Panc1 (cell line): ENCODE measurements around the gene RCL1. TPM values are rescaled to one million over a fixed set of nuclear protein-coding genes. Genes with fewer than 3 reads are reported as not detected.

Experiments used
- ATAC-seq: fragments of 200-7000 bp; cut with Tn5 transposase; 2 replicates; pipeline ENCODE4 v1.9.1; 2020; ENCODE audit warnings: mild to moderate bottlenecking, moderate library complexity
- BruUV-seq: library from RNA; stranded (reverse); fragments of 400-500 nt; replicated peaks from 2 replicates; lab custom pipeline; 2021; lab: Mats Ljungman, UMichigan
- CTCF ChIA-PET: fragments of 300-600 bp; sonication (Branson Sonifier 250); formaldehyde crosslinking; loops from one replicate; lab custom pipeline; 2022; ENCODE audit warnings: antibody characterized with exemption; lab: Charles Lee
- POLR2A ChIA-PET: fragments of 300-600 bp; sonication (Branson Sonifier 250); formaldehyde crosslinking; loops from one replicate; lab custom pipeline; 2022; ENCODE audit warnings: antibody characterized with exemption; lab: Charles Lee
- DNase-seq: peaks from one replicate; pipeline ENCODE4 v3.0.0-alpha.2; 2010; ENCODE audit warnings: low read depth, low spot score
- H3K27ac ChIP-seq: 2 replicates; pipeline ENCODE4 v1.5.1; 2011; ENCODE audit warnings: mild to moderate bottlenecking, low read length, inconsistent platforms
- H3K27me3 ChIP-seq: fragments of 200-500 bp; sonication (Bioruptor generic); 2 replicates; pipeline ENCODE4 v1.6.0; 2014; ENCODE audit warnings: low read length, inconsistent platforms; ENCODE audit not compliant: control insufficient read depth, insufficient read depth
- H3K36me3 ChIP-seq: fragments of 200-500 bp; sonication (Bioruptor generic); 2 replicates; pipeline ENCODE4 v1.5.1; 2014; ENCODE audit warnings: inconsistent platforms, mild to moderate bottlenecking, low read length, moderate library complexity; ENCODE audit not compliant: control insufficient read depth, insufficient read depth
- H3K4me1 ChIP-seq: 2 replicates; pipeline ENCODE4 v1.5.1; 2011; ENCODE audit warnings: inconsistent platforms, mild to moderate bottlenecking, low read length, moderate library complexity; ENCODE audit not compliant: control insufficient read depth, insufficient read depth
- H3K4me3 ChIP-seq, 2 experiments: 2 replicates each; pipeline ENCODE4 v1.5.1; 2011 to 2012; ENCODE audit warnings: low read depth in 2 of 2, low read length in 2 of 2, mild to moderate bottlenecking in 2 of 2, inconsistent platforms in 1 of 2, moderate library complexity in 1 of 2
- H3K9me3 ChIP-seq: fragments of 200-500 bp; sonication (Bioruptor generic); 2 replicates; pipeline ENCODE4 v1.5.1; 2014; ENCODE audit warnings: low read depth, mild to moderate bottlenecking, inconsistent platforms, low read length, moderate library complexity; ENCODE audit not compliant: control insufficient read depth, insufficient read depth
- CTCF ChIP-seq: fragments of 450-650 bp; IDR thresholded peaks from 2 replicates; pipeline ENCODE4 v1.5.1; 2017; ENCODE audit warnings: mild to moderate bottlenecking
- POLR2AphosphoS5 ChIP-seq: IDR thresholded peaks from 2 replicates; pipeline ENCODE4 v1.6.1; 2012; ENCODE audit warnings: mild to moderate bottlenecking, low read depth, low read length, moderate library complexity
- REST ChIP-seq, 2 experiments: IDR thresholded peaks; 2 replicates each; pipeline ENCODE4 v1.6.1; 2011 to 2012; ENCODE audit warnings: low read depth in 2 of 2, control low read depth in 1 of 2, low read length in 1 of 2, mild to moderate bottlenecking in 1 of 2, moderate library complexity in 1 of 2; ENCODE audit not compliant: insufficient read depth in 1 of 2
- SIN3A ChIP-seq: IDR thresholded peaks from 2 replicates; pipeline ENCODE4 v1.6.1; 2012; ENCODE audit warnings: low read depth, mild to moderate bottlenecking, low read length, moderate library complexity, borderline replicate concordance; ENCODE audit not compliant: insufficient read depth
- TCF7L2 ChIP-seq: IDR thresholded peaks from 2 replicates; pipeline ENCODE4 v1.6.1; 2011; ENCODE audit warnings: mild to moderate bottlenecking, low read depth, low read length, inconsistent platforms
- in situ Hi-C: cut with HindIII; loops from 2 replicates; pipeline ENCODE4 v1.10.0; 2016; ENCODE audit warnings: low sequenced_read_pairs, low pct_unique_long_range_greater_than_20kb
- intact Hi-C: fragments of 100-400 bp; cut with micrococcal nuclease; formaldehyde crosslinking; loops from one replicate; pipeline ENCODE4 v1.10.0; 2022; ENCODE audit not compliant: unreplicated experiment
- total RNA-seq: library from RNA; stranded (reverse); gene quantifications from one replicate; pipeline ENCODE4 v1.2.1, GENCODE V29; 2021; ENCODE audit not compliant: unreplicated experiment

Gene RCL1
- total RNA-seq, 1 experiment from 2014 or later, result 11.2 TPM

DNA sequence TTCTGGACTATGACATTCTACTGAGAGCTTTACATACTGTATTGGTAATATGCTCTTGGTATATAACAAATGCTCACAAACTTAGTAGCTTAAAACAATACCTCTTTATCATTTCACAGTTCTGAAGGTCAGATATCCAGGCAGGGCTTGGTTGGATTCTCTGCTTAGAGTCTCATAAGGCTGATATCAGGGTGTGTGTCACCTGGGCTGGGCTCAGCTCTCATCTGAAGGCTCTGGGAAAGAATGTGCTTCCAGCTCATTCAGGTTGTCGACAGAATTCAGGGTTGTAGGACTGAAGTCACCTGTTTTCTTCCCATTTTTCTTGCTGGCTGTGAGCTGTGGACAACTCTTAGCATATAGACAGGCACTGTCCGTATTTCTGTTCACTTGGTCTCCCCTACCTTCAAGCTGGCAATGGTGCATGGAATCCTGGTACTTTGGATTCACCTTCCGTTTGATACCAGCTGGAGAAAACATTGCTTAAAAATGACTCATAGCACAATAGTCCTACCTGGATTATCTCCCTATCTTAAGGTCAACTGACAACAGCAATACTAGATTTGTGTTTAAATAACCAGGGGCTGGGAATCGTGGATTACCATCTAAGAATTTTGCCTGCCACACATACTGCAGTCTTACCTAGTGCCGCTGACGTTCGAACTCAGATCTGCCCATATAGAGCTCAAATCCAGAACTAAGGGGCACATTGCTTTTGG is 69.2 kb downstream of the RCL1 start:
- in situ Hi-C loops (no loop called here), intact Hi-C loops (no loop called here)
- no peak for ATAC-seq
- H3K27ac ChIP-seq, result no peak overlapping the region
- TF ChIP-seq POLR2AphosphoS5, result no peak
- TF ChIP-seq TCF7L2, result no peak
- no peak for TF ChIP-seq SIN3A
- no peak for TF ChIP-seq CTCF
- no peak for TF ChIP-seq REST (IDR thresholded peaks at IDR 0.05; ENCODE audit: insufficient read depth in 1 of 2, low read depth in 2 of 2, low read length in 1 of 2)
- H3K4me3 ChIP-seq, result no peak overlapping the region
- ChIA-PET CTCF (no interaction called here), POLR2A (interaction anchor here (0.6 kb wide), 1 partner anchor 467 kb away, joined by 9 read pairs; no protein-coding TSS in a partner anchor)
- no peaks in the 10 kb centered on the region for H3K27me3 ChIP-seq
- no peaks in the 10 kb centered on the region for H3K36me3 ChIP-seq
- no peak for DNase-seq
- no peaks in the 10 kb centered on the region for H3K9me3 ChIP-seq
- BruUV-seq, result no TSS peak
- no peaks in the 10 kb centered on the region for H3K4me1 ChIP-seq

- TF ChIP-seq CTCF (no peak), TCF7L2 (no peak), SIN3A (no peak), POLR2AphosphoS5 (no peak), REST (IDR thresholded peaks at IDR 0.05; ENCODE audit: insufficient read depth in 1 of 2, low read depth in 2 of 2, low read length in 1 of 2) (no peak)
- intact Hi-C loops (no loop called here), in situ Hi-C loops (no loop called here)
- H3K27me3 ChIP-seq, result no peaks in the 10 kb centered on the region
- H3K27ac ChIP-seq, result no peak overlapping the region
- DNase-seq (no peak), ATAC-seq (no peak)
- no TSS peak for BruUV-seq
- POLR2A ChIA-PET, result no interaction called here
- CTCF ChIA-PET, result no interaction called here
- no peaks in the 10 kb centered on the region for H3K36me3 ChIP-seq
- H3K4me1 ChIP-seq, result no peaks in the 10 kb centered on the region
- no peak overlapping the region for H3K4me3 ChIP-seq
- no peaks in the 10 kb centered on the region for H3K9me3 ChIP-seq
Observed at GRCh38 chr9:4862506-4863250, 69.9 kb downstream of the RCL1 start.
